ENCODE results near the gene TTLL4. TPM values are rescaled to one million over a fixed set of nuclear protein-coding genes. Genes with fewer than 3 reads are reported as not detected.

Gene TTLL4
- total and polyA plus RNA-seq, 5 donors from 2014 or later = 4.1 to 19.0 (median 4.8) TPM

GRCh38 chr2:218727502-218728165, 17.0 kb downstream of the TTLL4 start:
- Histone ChIP-seq H3K4me1 (ENCODE audit: control insufficient read depth, insufficient read depth, low read length, poor library complexity, severe bottlenecking) (no peaks in the 10 kb centered on the region), H3K4me3 (ENCODE audit: low read depth, low read length) (no peak overlapping the region), H3K27me3 (ENCODE audit: control insufficient read depth, insufficient read depth, low read length) (no peaks in the 10 kb centered on the region), H3K27ac (ENCODE audit: insufficient read depth, low read length, poor library complexity, severe bottlenecking) (no peak overlapping the region), H3K9me3 (ENCODE audit: control insufficient read depth in 2 of 2, low read length in 2 of 2) (peaks cover 9 to 18% of the 10 kb centered on the region in 2 experiments), H3K36me3 (ENCODE audit: control insufficient read depth, insufficient read depth, low read length) (peaks cover 3% of the 10 kb centered on the region)
- DNase-seq = peak in 1 of 3 donors; percentile 34
- no peaks in the 10 kb centered on the region for H3K27me3 Mint-ChIP-seq
- H3K4me3 Mint-ChIP-seq = peak overlapping the region in 1 of 4 donors; percentile 64
- no peak for ATAC-seq (ENCODE audit: low read depth in 2 of 2)
- no peak overlapping the region for H3K27ac Mint-ChIP-seq
- H3K9me3 Mint-ChIP-seq = peaks cover 0 to 18% (median 8%) of the 10 kb centered on the region in 7 donors
- peaks cover 23% of the 10 kb centered on the region for H3K36me3 Mint-ChIP-seq
- H3K4me1 Mint-ChIP-seq = peaks cover 4 to 21% (median 9%) of the 10 kb centered on the region in 4 donors

DNA sequence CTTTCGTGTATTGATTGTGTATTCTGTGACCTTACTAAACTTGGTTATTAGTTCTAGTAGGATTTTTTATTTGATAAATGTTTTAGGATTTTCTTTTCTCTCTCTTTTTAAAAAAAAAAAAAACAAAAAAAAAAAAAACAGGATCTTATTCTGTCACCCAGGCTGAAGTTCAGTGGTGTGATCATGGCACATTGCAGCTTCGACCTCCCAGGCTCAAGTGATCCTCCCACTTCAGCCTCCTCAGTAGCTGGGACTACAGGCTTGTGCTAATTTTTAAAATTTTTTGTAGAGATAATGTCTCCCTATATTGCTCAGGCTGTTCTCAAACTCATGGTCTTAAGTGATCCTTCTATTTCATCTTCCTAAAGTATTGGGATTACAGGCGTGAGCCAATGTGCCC, 19.0 kb downstream of the TTLL4 start:
- Mint-ChIP-seq H3K27me3 (no peaks in the 10 kb centered on the region), H3K36me3 (peaks cover 36% of the 10 kb centered on the region), H3K4me1 (peaks cover 8 to 26% (median 16%) of the 10 kb centered on the region in 4 donors), H3K4me3 (no peak overlapping the region), H3K27ac (no peak overlapping the region), H3K9me3 (peaks cover 0 to 14% (median 6%) of the 10 kb centered on the region in 7 donors)
- Histone ChIP-seq H3K36me3 (ENCODE audit: control insufficient read depth, insufficient read depth, low read length) (peaks cover 3% of the 10 kb centered on the region), H3K27ac (ENCODE audit: insufficient read depth, low read length, poor library complexity, severe bottlenecking) (no peak overlapping the region), H3K9me3 (ENCODE audit: control insufficient read depth in 2 of 2, low read length in 2 of 2) (peaks cover 9 to 18% of the 10 kb centered on the region in 2 experiments), H3K4me3 (ENCODE audit: low read depth, low read length) (no peak overlapping the region), H3K4me1 (ENCODE audit: control insufficient read depth, insufficient read depth, low read length, poor library complexity, severe bottlenecking) (no peaks in the 10 kb centered on the region), H3K27me3 (ENCODE audit: control insufficient read depth, insufficient read depth, low read length) (no peaks in the 10 kb centered on the region)
- ATAC-seq (ENCODE audit: low read depth in 2 of 2) = no peak
- DNase-seq = no peak

GRCh38 chr2:218732052-218732760, 21.6 kb downstream of the TTLL4 start:
- Mint-ChIP-seq H3K27ac (peak overlapping the region in 1 of 3 donors; percentile 55), H3K36me3 (peaks cover 34% of the 10 kb centered on the region), H3K4me3 (no peak overlapping the region), H3K9me3 (peaks cover 0 to 4% (median 2%) of the 10 kb centered on the region in 7 donors), H3K4me1 (peaks cover 8 to 29% (median 16%) of the 10 kb centered on the region in 4 donors), H3K27me3 (no peaks in the 10 kb centered on the region)
- Histone ChIP-seq H3K27me3 (ENCODE audit: control insufficient read depth, insufficient read depth, low read length) (no peaks in the 10 kb centered on the region), H3K9me3 (ENCODE audit: control insufficient read depth in 2 of 2, low read length in 2 of 2) (peaks cover 0 to under 1% of the 10 kb centered on the region in 2 experiments), H3K36me3 (ENCODE audit: control insufficient read depth, insufficient read depth, low read length) (peaks cover 2% of the 10 kb centered on the region), H3K4me1 (ENCODE audit: control insufficient read depth, insufficient read depth, low read length, poor library complexity, severe bottlenecking) (no peaks in the 10 kb centered on the region), H3K27ac (ENCODE audit: insufficient read depth, low read length, poor library complexity, severe bottlenecking) (no peak overlapping the region), H3K4me3 (ENCODE audit: low read depth, low read length) (no peak overlapping the region)
- no peak for DNase-seq
- no peak for ATAC-seq (ENCODE audit: low read depth in 2 of 2)

GRCh38 chr2:218732761-218733158, 22.1 kb downstream of the TTLL4 start:
- Histone ChIP-seq H3K4me1 (ENCODE audit: control insufficient read depth, insufficient read depth, low read length, poor library complexity, severe bottlenecking) (no peaks in the 10 kb centered on the region), H3K36me3 (ENCODE audit: control insufficient read depth, insufficient read depth, low read length) (peaks cover 2% of the 10 kb centered on the region), H3K27ac (ENCODE audit: insufficient read depth, low read length, poor library complexity, severe bottlenecking) (no peak overlapping the region), H3K4me3 (ENCODE audit: low read depth, low read length) (no peak overlapping the region), H3K9me3 (ENCODE audit: control insufficient read depth in 2 of 2, low read length in 2 of 2) (no peaks in the 10 kb centered on the region), H3K27me3 (ENCODE audit: control insufficient read depth, insufficient read depth, low read length) (no peaks in the 10 kb centered on the region)
- Mint-ChIP-seq H3K27ac (peak overlapping the region in 1 of 3 donors; percentile 19), H3K27me3 (no peaks in the 10 kb centered on the region), H3K4me3 (no peak overlapping the region), H3K4me1 (peaks cover 6 to 29% (median 15%) of the 10 kb centered on the region in 4 donors), H3K36me3 (peaks cover 35% of the 10 kb centered on the region), H3K9me3 (peaks cover 0 to 3% (median under 1%) of the 10 kb centered on the region in 7 donors)
- DNase-seq (no peak), ATAC-seq (ENCODE audit: low read depth in 2 of 2) (no peak)

DNA sequence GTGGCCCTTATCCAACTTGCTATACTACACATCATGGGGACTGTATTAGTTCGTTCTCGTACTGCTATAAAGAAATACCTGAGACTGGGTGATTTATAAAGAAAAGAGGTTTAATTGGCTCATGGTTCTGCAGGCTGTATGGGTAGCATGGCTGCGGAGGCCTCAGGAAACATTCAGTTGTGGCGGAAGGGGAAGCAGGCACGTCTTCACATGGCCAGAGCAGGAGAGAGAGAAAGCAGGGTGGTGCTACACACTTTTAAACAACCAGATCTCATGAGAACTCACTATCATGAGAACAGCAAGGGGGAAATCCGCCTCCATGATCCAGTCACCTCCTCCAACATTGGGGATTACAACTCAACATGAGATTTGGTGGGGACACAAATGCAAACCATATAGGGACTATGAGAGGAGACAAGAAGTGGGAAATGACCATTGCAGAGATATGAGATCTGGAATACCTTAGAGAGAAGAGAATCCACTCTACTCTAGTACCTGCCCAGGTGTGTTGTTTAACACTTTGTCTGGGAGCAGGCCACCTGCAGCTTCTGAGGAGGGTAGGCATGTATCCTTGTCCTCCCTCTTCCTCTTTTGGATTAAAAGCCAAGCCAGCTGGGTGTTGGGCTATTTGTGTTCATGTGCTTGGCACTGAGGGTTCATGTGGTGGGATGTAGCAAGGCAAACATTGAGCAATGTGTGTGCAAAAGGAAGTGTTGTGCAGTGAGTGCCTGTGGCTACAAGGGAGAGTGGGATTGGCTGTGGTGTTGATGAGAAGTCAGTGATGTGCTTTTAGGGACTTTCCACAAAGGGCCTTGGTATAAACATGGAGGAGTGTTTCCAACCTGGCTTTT, 22.8 kb downstream of the TTLL4 start:
- Mint-ChIP-seq H3K27me3 (no peaks in the 10 kb centered on the region), H3K9me3 (peaks cover 0 to 3% (median 0%) of the 10 kb centered on the region in 7 donors), H3K4me1 (peaks cover 4 to 29% (median 14%) of the 10 kb centered on the region in 4 donors), H3K27ac (peak overlapping the region in 1 of 3 donors; percentile 19), H3K36me3 (peaks cover 39% of the 10 kb centered on the region), H3K4me3 (no peak overlapping the region)
- H3K4me3 ChIP-seq (ENCODE audit: low read depth, low read length) = no peak overlapping the region
- peak in 1 of 2 donors; percentile 50 for ATAC-seq (ENCODE audit: low read depth in 2 of 2)
- H3K27ac ChIP-seq (ENCODE audit: insufficient read depth, low read length, poor library complexity, severe bottlenecking) = no peak overlapping the region
- H3K27me3 ChIP-seq (ENCODE audit: control insufficient read depth, insufficient read depth, low read length) = no peaks in the 10 kb centered on the region
- no peaks in the 10 kb centered on the region for H3K4me1 ChIP-seq (ENCODE audit: control insufficient read depth, insufficient read depth, low read length, poor library complexity, severe bottlenecking)
- H3K9me3 ChIP-seq (ENCODE audit: control insufficient read depth in 2 of 2, low read length in 2 of 2) = no peaks in the 10 kb centered on the region
- DNase-seq = peak in 1 of 3 donors; percentile 22
- peaks cover 7% of the 10 kb centered on the region for H3K36me3 ChIP-seq (ENCODE audit: control insufficient read depth, insufficient read depth, low read length)

DNA sequence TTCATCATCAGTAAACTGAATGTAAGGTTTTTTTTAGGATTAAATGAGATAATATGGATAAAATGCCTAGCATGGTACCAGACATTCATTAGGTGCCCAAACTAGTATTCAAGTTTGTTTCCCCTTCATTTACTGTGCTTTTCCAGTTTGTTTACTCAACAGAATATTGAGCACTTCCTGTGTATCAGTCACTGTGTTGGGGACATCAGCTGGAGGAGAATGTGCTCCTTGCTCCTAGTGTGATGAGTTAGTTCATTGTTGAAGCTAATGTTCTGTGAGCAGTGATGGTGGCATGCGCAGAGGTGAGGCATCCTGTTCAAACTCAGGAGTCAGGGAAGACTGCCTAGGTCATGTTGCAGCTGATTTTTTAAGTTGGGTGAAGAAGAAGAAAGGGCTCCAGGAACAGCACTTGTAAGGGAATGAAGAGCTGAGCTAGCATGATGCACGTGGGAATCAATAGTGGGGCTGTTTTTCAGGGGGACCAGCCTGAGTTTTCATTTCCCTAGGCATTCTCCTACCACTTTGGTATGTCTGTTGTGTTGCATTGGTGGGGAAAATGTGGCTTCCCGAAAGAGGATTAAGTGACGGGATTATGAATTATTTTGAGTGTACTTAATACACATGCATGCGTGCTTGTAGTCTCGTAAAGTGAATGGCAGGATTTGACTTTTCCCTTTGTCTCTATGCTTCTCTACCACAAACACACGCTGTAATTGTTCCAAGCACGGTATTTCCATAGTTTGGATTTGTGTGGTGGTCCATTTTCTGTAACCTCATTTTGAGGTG, 23.7 kb downstream of the TTLL4 start:
- Mint-ChIP-seq H3K36me3 (peaks cover 46% of the 10 kb centered on the region), H3K27ac (peak overlapping the region in 1 of 3 donors; percentile 43), H3K27me3 (no peaks in the 10 kb centered on the region), H3K4me3 (no peak overlapping the region), H3K9me3 (peaks cover 0 to 1% (median 0%) of the 10 kb centered on the region in 7 donors), H3K4me1 (peaks cover 4 to 27% (median 14%) of the 10 kb centered on the region in 4 donors)
- peaks cover 15% of the 10 kb centered on the region for H3K36me3 ChIP-seq (ENCODE audit: control insufficient read depth, insufficient read depth, low read length)
- no peak overlapping the region for H3K27ac ChIP-seq (ENCODE audit: insufficient read depth, low read length, poor library complexity, severe bottlenecking)
- no peak for ATAC-seq (ENCODE audit: low read depth in 2 of 2)
- H3K27me3 ChIP-seq (ENCODE audit: control insufficient read depth, insufficient read depth, low read length) = no peaks in the 10 kb centered on the region
- no peaks in the 10 kb centered on the region for H3K4me1 ChIP-seq (ENCODE audit: control insufficient read depth, insufficient read depth, low read length, poor library complexity, severe bottlenecking)
- no peaks in the 10 kb centered on the region for H3K9me3 ChIP-seq (ENCODE audit: control insufficient read depth in 2 of 2, low read length in 2 of 2)
- H3K4me3 ChIP-seq (ENCODE audit: low read depth, low read length) = no peak overlapping the region
- DNase-seq = no peak

- Mint-ChIP-seq H3K27ac (peak overlapping the region in 1 of 3 donors; percentile 33), H3K4me1 (peaks cover 4 to 26% (median 14%) of the 10 kb centered on the region in 4 donors), H3K27me3 (no peaks in the 10 kb centered on the region), H3K36me3 (peaks cover 51% of the 10 kb centered on the region), H3K9me3 (no peaks in the 10 kb centered on the region), H3K4me3 (no peak overlapping the region)
- ATAC-seq (ENCODE audit: low read depth in 2 of 2) (no peak), DNase-seq (no peak)
- Histone ChIP-seq H3K27ac (ENCODE audit: insufficient read depth, low read length, poor library complexity, severe bottlenecking) (no peak overlapping the region), H3K4me3 (ENCODE audit: low read depth, low read length) (no peak overlapping the region), H3K36me3 (ENCODE audit: control insufficient read depth, insufficient read depth, low read length) (peaks cover 22% of the 10 kb centered on the region), H3K4me1 (ENCODE audit: control insufficient read depth, insufficient read depth, low read length, poor library complexity, severe bottlenecking) (no peaks in the 10 kb centered on the region), H3K9me3 (ENCODE audit: control insufficient read depth in 2 of 2, low read length in 2 of 2) (no peaks in the 10 kb centered on the region), H3K27me3 (ENCODE audit: control insufficient read depth, insufficient read depth, low read length) (no peaks in the 10 kb centered on the region)
Measured at GRCh38 chr2:218736531-218736930, 25.9 kb downstream of the TTLL4 start.
